ENCODE measurements around the gene SCN5A.

DNA sequence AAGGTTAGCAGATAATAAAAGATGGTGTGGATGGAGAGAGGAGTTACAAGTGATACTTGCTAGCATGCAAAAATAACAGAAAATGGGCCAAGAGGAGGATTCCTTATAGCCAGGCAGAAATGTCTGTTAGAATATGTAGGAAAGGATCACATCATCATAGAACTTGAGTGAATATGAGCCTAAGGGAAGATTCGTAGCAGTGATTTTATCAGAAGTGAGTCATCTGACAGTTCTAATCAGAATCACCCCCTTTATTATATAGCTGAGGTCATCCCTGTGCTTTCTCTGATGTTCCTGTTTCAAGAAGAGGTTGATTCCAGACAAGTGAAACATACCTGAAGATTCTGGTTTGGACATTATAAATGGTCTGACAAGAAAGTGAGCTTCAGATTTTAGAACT, 130.5 kb downstream of the SCN5A start:
- TF ChIP-seq POLR2A (IDR thresholded peaks at IDR 0.05; ENCODE audit: low read depth) = no peak
- TF ChIP-seq, protein P1, sequence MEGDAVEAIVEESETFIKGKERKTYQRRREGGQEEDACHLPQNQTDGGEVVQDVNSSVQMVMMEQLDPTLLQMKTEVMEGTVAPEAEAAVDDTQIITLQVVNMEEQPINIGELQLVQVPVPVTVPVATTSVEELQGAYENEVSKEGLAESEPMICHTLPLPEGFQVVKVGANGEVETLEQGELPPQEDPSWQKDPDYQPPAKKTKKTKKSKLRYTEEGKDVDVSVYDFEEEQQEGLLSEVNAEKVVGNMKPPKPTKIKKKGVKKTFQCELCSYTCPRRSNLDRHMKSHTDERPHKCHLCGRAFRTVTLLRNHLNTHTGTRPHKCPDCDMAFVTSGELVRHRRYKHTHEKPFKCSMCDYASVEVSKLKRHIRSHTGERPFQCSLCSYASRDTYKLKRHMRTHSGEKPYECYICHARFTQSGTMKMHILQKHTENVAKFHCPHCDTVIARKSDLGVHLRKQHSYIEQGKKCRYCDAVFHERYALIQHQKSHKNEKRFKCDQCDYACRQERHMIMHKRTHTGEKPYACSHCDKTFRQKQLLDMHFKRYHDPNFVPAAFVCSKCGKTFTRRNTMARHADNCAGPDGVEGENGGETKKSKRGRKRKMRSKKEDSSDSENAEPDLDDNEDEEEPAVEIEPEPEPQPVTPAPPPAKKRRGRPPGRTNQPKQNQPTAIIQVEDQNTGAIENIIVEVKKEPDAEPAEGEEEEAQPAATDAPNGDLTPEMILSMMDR (IDR thresholded peaks at IDR 0.05) = no peak
